ENCODE results near the gene HEBP1. TPM values are rescaled to one million over a fixed set of nuclear protein-coding genes. Genes with fewer than 3 reads are reported as not detected.

The HEBP1 gene, protein sequence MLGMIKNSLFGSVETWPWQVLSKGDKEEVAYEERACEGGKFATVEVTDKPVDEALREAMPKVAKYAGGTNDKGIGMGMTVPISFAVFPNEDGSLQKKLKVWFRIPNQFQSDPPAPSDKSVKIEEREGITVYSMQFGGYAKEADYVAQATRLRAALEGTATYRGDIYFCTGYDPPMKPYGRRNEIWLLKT
- 10.0 and 15.2 TPM in 2 replicates for total RNA-seq

DNA sequence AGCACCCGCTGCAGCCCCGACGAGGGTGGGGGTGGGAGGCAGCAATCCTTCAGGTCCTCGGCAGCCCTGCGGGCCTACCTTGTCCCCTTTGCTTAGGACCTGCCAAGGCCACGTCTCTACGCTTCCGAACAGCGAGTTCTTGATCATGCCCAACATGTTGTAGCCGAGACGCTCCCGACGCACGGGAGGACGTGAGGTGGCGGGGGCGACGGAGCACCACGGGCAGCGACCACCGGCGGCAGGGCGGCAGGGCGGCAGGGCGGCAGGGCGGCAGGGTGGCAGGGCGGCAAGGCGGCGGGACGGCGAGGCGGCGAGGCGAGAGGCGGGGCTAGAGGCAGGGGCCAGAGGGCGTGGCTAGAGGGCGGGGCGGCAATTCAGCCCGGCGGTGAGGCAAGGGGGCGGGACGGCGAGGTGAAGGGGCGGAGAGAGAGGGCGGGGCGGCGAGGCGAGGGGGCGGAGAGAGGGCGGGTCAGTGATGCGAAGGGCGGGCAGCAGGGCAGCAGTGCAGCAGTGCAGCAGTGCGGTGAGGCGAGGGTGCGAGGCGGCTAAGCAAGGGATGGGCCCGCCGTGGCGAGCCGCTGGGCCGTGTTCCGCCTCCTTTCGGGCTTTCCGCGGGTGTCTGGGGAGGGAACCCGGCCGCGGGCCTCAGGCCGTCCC is at the start of gene HEBP1:
HEBP1 (minus strand) TSS at position 307 of the 657 bp plus-strand sequence; CDS start at position 156, 151 bp downstream.

DNA sequence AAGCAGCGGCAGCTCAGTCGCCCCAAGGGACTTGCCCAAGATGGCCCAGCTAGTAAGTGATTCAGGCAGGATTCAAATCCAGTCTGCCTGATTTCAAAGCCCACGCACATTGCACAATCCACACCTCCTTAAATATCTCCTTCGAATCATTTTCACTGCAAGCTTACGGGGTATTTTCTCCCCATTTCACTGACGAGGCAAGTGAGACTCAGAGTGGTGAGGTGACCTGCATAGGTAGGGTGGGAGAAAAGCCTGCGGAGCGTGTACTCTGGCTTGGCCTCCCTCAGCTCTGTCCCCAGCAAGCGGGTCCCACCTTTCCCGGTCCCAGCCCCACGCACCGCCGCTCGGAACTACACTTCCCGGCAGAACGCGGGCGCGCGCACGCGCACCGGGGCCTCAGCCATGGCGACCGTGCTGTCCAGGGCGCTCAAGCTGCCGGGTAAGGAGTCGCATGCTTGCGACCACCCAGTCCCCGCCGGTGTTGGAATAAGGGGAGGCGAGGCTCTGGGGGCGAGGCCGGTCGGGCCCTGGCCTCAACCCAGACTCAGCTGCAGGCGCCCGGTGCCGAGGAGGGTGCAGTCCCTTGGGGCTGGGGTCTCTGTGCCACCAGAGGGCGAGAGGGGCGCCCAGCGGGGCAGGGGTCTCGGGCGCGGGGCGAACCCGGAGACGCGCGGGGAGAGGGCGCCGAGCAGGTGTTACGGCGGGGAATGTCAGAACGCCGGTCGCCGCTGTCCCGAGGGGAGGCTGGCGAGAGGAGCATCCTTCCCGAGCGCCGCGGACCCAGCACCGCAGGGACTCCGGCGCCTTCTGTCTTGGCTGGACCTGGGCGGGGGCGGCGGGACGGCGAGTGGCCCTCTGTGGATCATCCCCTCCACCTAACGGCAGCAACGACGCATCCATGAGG is 44.2 kb upstream of the HEBP1 start, which contains the start of gene FAM234B:
FAM234B (plus strand) TSS at position 380 of the 904 bp plus-strand sequence; CDS start at position 403, 23 bp downstream.

DNA sequence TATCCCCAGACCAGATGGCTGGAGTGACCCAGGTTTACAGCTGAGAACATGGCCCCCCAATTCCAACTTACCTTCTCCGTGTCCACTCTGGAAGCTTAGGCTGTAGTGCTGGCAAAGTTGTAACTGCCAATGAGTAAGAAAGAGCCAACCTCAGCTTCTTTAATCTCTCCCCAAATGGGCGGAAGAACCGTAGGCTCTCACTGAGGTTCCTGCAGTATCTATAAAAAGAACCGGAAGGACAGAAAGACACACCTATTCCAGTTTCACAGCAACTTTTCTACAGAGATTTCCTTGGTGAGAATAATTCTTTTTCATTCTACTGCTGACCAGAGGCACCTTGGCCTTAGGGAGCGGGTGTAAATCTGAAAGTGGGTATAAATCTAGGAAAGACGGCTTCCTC is 48.0 kb downstream of the HEBP1 start, which contains the start of gene GPRC5D:
GPRC5D (minus strand) TSS at position 135 of the 400 bp plus-strand sequence. CDS start 1,786 bp downstream, outside the sequence.

Other genes with a start within 250 kb of the HEBP1 start
- gene APOLD1, start 214.6 kb downstream of the HEBP1 start, total RNA-seq, result 56.6 and 77.2 TPM in 2 replicates
- gene DDX47, start 186.9 kb downstream of the HEBP1 start, total RNA-seq, result 80.1 and 99.2 TPM in 2 replicates
- 18.6 and 37.8 TPM in 2 replicates for gene GPRC5A, start 108.7 kb downstream of the HEBP1 start, total RNA-seq
- not detected in 2 replicates for gene GPRC5D, start 48.1 kb downstream of the HEBP1 start, total RNA-seq
- gene FAM234B, start 44.1 kb upstream of the HEBP1 start, total RNA-seq, result 9.2 and 15.8 TPM in 2 replicates
- gene GSG1, start 103.4 kb upstream of the HEBP1 start, total RNA-seq, result 0.19 and 0.85 TPM in 2 replicates
- 46.8 and 150 TPM in 2 replicates for gene EMP1, start 196.5 kb upstream of the HEBP1 start, total RNA-seq

Measured in regular cardiac myocyte (primary cell).